WTC11 (cell line): ENCODE data around the gene CAPN13.

ENCODE experiments used
- TEAD1 ChIP-seq: sonication (generic); formaldehyde crosslinking; IDR thresholded peaks from 2 replicates; pipeline ENCODE4 v1.8.0; 2022; ENCODE audit warnings: mild to moderate bottlenecking, missing genetic modification reagents
- ZMAT4 ChIP-seq: fragments of 250-450 bp; sonication (Bioruptor Pico); IDR thresholded peaks from 2 replicates; pipeline ENCODE4 v1.9.0; 2021; ENCODE audit warnings: mild to moderate bottlenecking

GRCh38 chr2:30681022-30681421 lies 126.2 kb downstream of the CAPN13 start:
- TF ChIP-seq ZMAT4, result no peak
- TF ChIP-seq TEAD1 (CRISPR knock-in tag), result no peak
